ENCODE measurements around the gene SRSF4.

DNA sequence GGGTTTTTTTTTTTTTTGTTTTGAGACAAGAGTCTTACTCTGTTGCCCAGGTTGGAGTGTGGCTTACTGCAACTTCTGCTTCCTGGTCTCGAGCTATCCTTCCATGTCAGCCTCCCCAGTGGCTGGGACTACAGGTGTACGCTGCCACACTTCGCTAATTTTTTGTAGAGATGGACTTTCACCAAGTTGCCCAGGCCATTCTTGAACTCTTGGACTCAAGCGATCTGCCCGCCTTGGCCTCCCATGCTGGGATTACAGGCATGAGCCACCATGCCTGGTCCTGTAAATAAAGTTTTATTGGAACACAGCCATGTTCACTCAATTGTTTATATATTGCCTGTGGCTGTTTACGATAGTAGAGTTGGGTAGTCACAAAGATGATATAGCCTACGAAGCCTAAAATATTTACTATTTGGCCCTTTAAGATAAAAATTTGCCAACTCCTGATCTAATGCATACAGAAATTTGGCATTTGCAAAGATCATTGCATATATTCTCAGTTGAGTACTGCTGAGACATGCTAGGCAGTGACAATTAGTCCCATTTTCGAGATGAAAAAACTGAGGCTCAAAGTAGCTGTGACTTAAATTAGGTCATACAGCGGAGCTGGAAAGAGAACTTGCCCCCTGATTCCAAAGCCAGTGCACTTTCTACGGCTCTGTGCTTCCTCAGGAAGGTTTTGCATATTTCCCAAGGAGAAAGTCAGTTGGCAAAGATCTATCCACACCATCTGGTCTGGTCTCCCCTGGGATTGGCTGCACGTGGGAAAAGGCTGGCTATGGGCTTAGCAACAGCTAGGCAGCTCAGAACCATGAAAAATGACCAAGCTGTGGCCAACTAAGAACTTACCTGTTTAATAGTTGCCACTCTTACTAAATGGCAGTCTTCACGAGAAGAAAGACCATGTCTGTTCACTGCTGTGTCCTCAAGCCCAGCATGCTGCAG, 29.7 kb upstream of the SRSF4 start:
- TF ChIP-seq CTCF (IDR thresholded peaks at IDR 0.05; ENCODE audit: borderline replicate concordance, extremely low read depth, low read length, poor library complexity, severe bottlenecking) (no peak), EZH2 (IDR thresholded peaks at IDR 0.05; ENCODE audit: borderline replicate concordance, low read depth, low read length, severe bottlenecking) (no peak)

Measured in DND-41 (cell line).